ENCODE results near the gene NEURL3.

NEURL3 gene

GRCh38 chr2:96517079-96517478 lies 11.9 kb upstream of the NEURL3 start:
- H3K27ac ChIP-seq (ENCODE audit: low read length), result no peak overlapping the region
- no peaks in the 10 kb centered on the region for H4K20me1 ChIP-seq (ENCODE audit: insufficient read depth, low read length)
- peaks cover 10% of the 10 kb centered on the region for H3K27me3 ChIP-seq (ENCODE audit: low read depth, low read length)
- H3K9me3 ChIP-seq (ENCODE audit: insufficient read depth, low read length), result peaks cover 9% of the 10 kb centered on the region; the same call in 1 of the 2 replicates
- H3K4me2 ChIP-seq (ENCODE audit: low read length), result no peak overlapping the region
- TF ChIP-seq CTCF (IDR thresholded peaks at IDR 0.05; ENCODE audit: low read depth, low read length) (no peak), EZH2phosphoT487 (IDR thresholded peaks at IDR 0.05; ENCODE audit: low read depth) (no peak)
- no peak overlapping the region for H3K9ac ChIP-seq (ENCODE audit: low read length)
- H3K79me2 ChIP-seq (ENCODE audit: low read length), result no peaks in the 10 kb centered on the region
- H3K36me3 ChIP-seq (replicated peaks; ENCODE audit: low read depth, low read length), result no peaks in the 10 kb centered on the region
- H2AFZ ChIP-seq (ENCODE audit: low read depth, low read length), result no peak overlapping the region
- no peak overlapping the region for H3K4me3 ChIP-seq (ENCODE audit: low read length)
- H3K4me1 ChIP-seq (ENCODE audit: low read length), result peaks cover 2% of the 10 kb centered on the region; the same call in 1 of the 2 replicates

GRCh38 chr2:96514521-96514920 lies 9.4 kb upstream of the NEURL3 start:
- Histone ChIP-seq H3K79me2 (ENCODE audit: low read length) (no peaks in the 10 kb centered on the region), H3K9ac (ENCODE audit: low read length) (no peak overlapping the region), H3K27me3 (ENCODE audit: low read depth, low read length) (peaks cover 14% of the 10 kb centered on the region), H3K9me3 (ENCODE audit: insufficient read depth, low read length) (peaks cover 9% of the 10 kb centered on the region; the same call in 1 of the 2 replicates), H3K36me3 (replicated peaks; ENCODE audit: low read depth, low read length) (no peaks in the 10 kb centered on the region), H3K4me1 (ENCODE audit: low read length) (peaks cover 3% of the 10 kb centered on the region), H3K4me3 (ENCODE audit: low read length) (no peak overlapping the region), H4K20me1 (ENCODE audit: insufficient read depth, low read length) (no peaks in the 10 kb centered on the region), H3K27ac (ENCODE audit: low read length) (no peak overlapping the region), H2AFZ (ENCODE audit: low read depth, low read length) (no peak overlapping the region), H3K4me2 (ENCODE audit: low read length) (no peak overlapping the region)
- TF ChIP-seq EZH2phosphoT487 (IDR thresholded peaks at IDR 0.05; ENCODE audit: low read depth), result no peak
- TF ChIP-seq CTCF (IDR thresholded peaks at IDR 0.05; ENCODE audit: low read depth, low read length), result no peak

GRCh38 chr2:96512341-96512740 lies 7.2 kb upstream of the NEURL3 start:
- H3K27me3 ChIP-seq (ENCODE audit: low read depth, low read length), result peaks cover 21% of the 10 kb centered on the region
- peaks cover 19% of the 10 kb centered on the region for H3K4me1 ChIP-seq (ENCODE audit: low read length)
- no peak overlapping the region for H3K4me2 ChIP-seq (ENCODE audit: low read length)
- H3K9ac ChIP-seq (ENCODE audit: low read length), result no peak overlapping the region
- TF ChIP-seq CTCF (IDR thresholded peaks at IDR 0.05; ENCODE audit: low read depth, low read length) (no peak), EZH2phosphoT487 (IDR thresholded peaks at IDR 0.05; ENCODE audit: low read depth) (no peak)
- no peak overlapping the region for H2AFZ ChIP-seq (ENCODE audit: low read depth, low read length)
- H3K9me3 ChIP-seq (ENCODE audit: insufficient read depth, low read length), result peaks cover 5% of the 10 kb centered on the region; the same call in 1 of the 2 replicates
- H3K27ac ChIP-seq (ENCODE audit: low read length), result no peak overlapping the region
- H3K4me3 ChIP-seq (ENCODE audit: low read length), result no peak overlapping the region
- H4K20me1 ChIP-seq (ENCODE audit: insufficient read depth, low read length), result no peaks in the 10 kb centered on the region
- no peaks in the 10 kb centered on the region for H3K36me3 ChIP-seq (replicated peaks; ENCODE audit: low read depth, low read length)
- no peaks in the 10 kb centered on the region for H3K79me2 ChIP-seq (ENCODE audit: low read length)

GRCh38 chr2:96511851-96512250 lies 6.7 kb upstream of the NEURL3 start:
- no peak for TF ChIP-seq EZH2phosphoT487 (IDR thresholded peaks at IDR 0.05; ENCODE audit: low read depth)
- no peak for TF ChIP-seq CTCF (IDR thresholded peaks at IDR 0.05; ENCODE audit: low read depth, low read length)
- Histone ChIP-seq H4K20me1 (ENCODE audit: insufficient read depth, low read length) (no peaks in the 10 kb centered on the region), H3K27ac (ENCODE audit: low read length) (no peak overlapping the region), H3K4me1 (ENCODE audit: low read length) (peaks cover 19% of the 10 kb centered on the region), H3K9me3 (ENCODE audit: insufficient read depth, low read length) (peaks cover under 1% of the 10 kb centered on the region; the same call in 1 of the 2 replicates), H3K9ac (ENCODE audit: low read length) (no peak overlapping the region), H3K4me2 (ENCODE audit: low read length) (no peak overlapping the region), H3K4me3 (ENCODE audit: low read length) (no peak overlapping the region), H3K79me2 (ENCODE audit: low read length) (no peaks in the 10 kb centered on the region), H2AFZ (ENCODE audit: low read depth, low read length) (no peak overlapping the region), H3K27me3 (ENCODE audit: low read depth, low read length) (peaks cover 21% of the 10 kb centered on the region), H3K36me3 (replicated peaks; ENCODE audit: low read depth, low read length) (no peaks in the 10 kb centered on the region)
